Activated CD8-positive, alpha-beta T cell treated with anti-CD3 and anti-CD28 coated beads, Interleukin-2, amount 10 ng/mL, durations not matched to agents 7 days and 5 days (primary cell): Measurements from ENCODE around the gene ELL. TPM values are rescaled to one million over a fixed set of nuclear protein-coding genes. Genes with fewer than 3 reads are reported as not detected.

Experiments
- ATAC-seq: fragments of 150-1000 bp; cut with Tn5 transposase; one replicate; pipeline ENCODE4 v1.10.0; 2021; ENCODE audit warnings: moderate library complexity
- CTCF ChIA-PET: fragments of 350-600 bp; sonication (Branson Sonifier 250); formaldehyde crosslinking; loops from one replicate; lab custom pipeline; 2021; ENCODE audit warnings: antibody characterized with exemption; lab: Charles Lee
- POLR2A ChIA-PET: fragments of 350-600 bp; sonication (Branson Sonifier 250); formaldehyde crosslinking; loops from one replicate; lab custom pipeline; 2021; ENCODE audit warnings: antibody characterized with exemption; lab: Charles Lee
- DNase-seq: peaks from one replicate; pipeline ENCODE4 v3.0.0-alpha.2; 2020
- H3K27ac Mint-ChIP-seq: one replicate; pipeline ENCODE4 v1.8.0; 2021; ENCODE audit warnings: mild to moderate bottlenecking, mixed read lengths
- H3K27me3 Mint-ChIP-seq: one replicate; pipeline ENCODE4 v1.8.0; 2021; ENCODE audit warnings: low read depth, mixed read lengths
- H3K36me3 Mint-ChIP-seq: one replicate; pipeline ENCODE4 v1.8.0; 2021; ENCODE audit warnings: low read depth, mixed read lengths
- H3K4me1 Mint-ChIP-seq: one replicate; pipeline ENCODE4 v1.8.0; 2021; ENCODE audit warnings: low read depth, mixed read lengths
- H3K4me3 Mint-ChIP-seq: one replicate; pipeline ENCODE4 v1.8.0; 2021; ENCODE audit warnings: mild to moderate bottlenecking, mixed read lengths
- H3K9me3 Mint-ChIP-seq: one replicate; pipeline ENCODE4 v1.8.0; 2022; ENCODE audit warnings: mixed read lengths; ENCODE audit not compliant: insufficient read depth
- total RNA-seq, 2 experiments: library from RNA; stranded (reverse); gene quantifications; one replicate each; pipeline ENCODE4 v1.2.3, GENCODE V29; 2021

ELL gene
- total RNA-seq, 2 experiments from 2014 or later = 20.8 to 22.3 TPM

GRCh38 chr19:18503971-18504885 is 17.6 kb downstream of the ELL start:
- H3K4me1 Mint-ChIP-seq = peaks cover 94% of the 10 kb centered on the region
- POLR2A ChIA-PET = no interaction called here
- H3K27me3 Mint-ChIP-seq = no peaks in the 10 kb centered on the region
- no peak overlapping the region for H3K4me3 Mint-ChIP-seq
- H3K36me3 Mint-ChIP-seq = peaks cover 3% of the 10 kb centered on the region
- no peaks in the 10 kb centered on the region for H3K9me3 Mint-ChIP-seq
- ATAC-seq = no peak
- CTCF ChIA-PET = interaction anchor here (0.6 to 4.7 kb wide), 4 partner anchors 14 to 85 kb away, joined by 3 to 25 read pairs (median 4); no protein-coding TSS in a partner anchor
- DNase-seq = no peak
- peak overlapping the region; percentile 90 for H3K27ac Mint-ChIP-seq

GRCh38 chr19:18503337-18503970 is 18.4 kb downstream of the ELL start:
- Mint-ChIP-seq H3K36me3 (peaks cover 3% of the 10 kb centered on the region), H3K27me3 (no peaks in the 10 kb centered on the region), H3K4me1 (peaks cover 94% of the 10 kb centered on the region), H3K27ac (peak overlapping the region; percentile 2), H3K4me3 (no peak overlapping the region), H3K9me3 (no peaks in the 10 kb centered on the region)
- CTCF ChIA-PET = interaction anchor here (0.6 to 4.7 kb wide), 4 partner anchors 15 to 86 kb away, joined by 3 to 25 read pairs (median 4); no protein-coding TSS in a partner anchor
- no peak for DNase-seq
- no peak for ATAC-seq
- POLR2A ChIA-PET = no interaction called here

GRCh38 chr19:18502638-18503294 is 19.1 kb downstream of the ELL start:
- ChIA-PET POLR2A (interaction anchor here (0.8 kb wide), 1 partner anchor 85 kb away, joined by 3 read pairs; no protein-coding TSS in a partner anchor), CTCF (interaction anchor here (0.8 to 4.7 kb wide), 3 partner anchors 18 to 87 kb away, joined by 4 to 25 read pairs (median 4); no protein-coding TSS in a partner anchor)
- H3K36me3 Mint-ChIP-seq = peaks cover 1% of the 10 kb centered on the region
- H3K4me1 Mint-ChIP-seq = peaks cover 95% of the 10 kb centered on the region
- H3K9me3 Mint-ChIP-seq = no peaks in the 10 kb centered on the region
- peak overlapping the region; percentile 2 for H3K27ac Mint-ChIP-seq
- ATAC-seq (no peak), DNase-seq (no peak)
- no peaks in the 10 kb centered on the region for H3K27me3 Mint-ChIP-seq
- H3K4me3 Mint-ChIP-seq = no peak overlapping the region

GRCh38 chr19:18502246-18502637 is 19.6 kb downstream of the ELL start:
- Mint-ChIP-seq H3K9me3 (no peaks in the 10 kb centered on the region), H3K27me3 (no peaks in the 10 kb centered on the region), H3K4me1 (peaks cover 92% of the 10 kb centered on the region), H3K27ac (peak overlapping the region; percentile 35), H3K36me3 (no peaks in the 10 kb centered on the region), H3K4me3 (no peak overlapping the region)
- ATAC-seq = no peak
- CTCF ChIA-PET = interaction anchor here (1.7 to 4.7 kb wide), 2 partner anchors 18 to 87 kb away, joined by 4 to 25 read pairs; no protein-coding TSS in a partner anchor
- POLR2A ChIA-PET = interaction anchor here (0.8 kb wide), 1 partner anchor 86 kb away, joined by 3 read pairs; no protein-coding TSS in a partner anchor
- DNase-seq = no peak

GRCh38 chr19:18501832-18502231 is 20.0 kb downstream of the ELL start:
- H3K4me3 Mint-ChIP-seq = no peak overlapping the region
- peaks cover 92% of the 10 kb centered on the region for H3K4me1 Mint-ChIP-seq
- H3K36me3 Mint-ChIP-seq = no peaks in the 10 kb centered on the region
- ATAC-seq (no peak), DNase-seq (no peak)
- peak overlapping the region; percentile 35 for H3K27ac Mint-ChIP-seq
- no peaks in the 10 kb centered on the region for H3K9me3 Mint-ChIP-seq
- POLR2A ChIA-PET = interaction anchor here (0.6 to 0.8 kb wide), 2 partner anchors 15 to 86 kb away, joined by 3 read pairs; no protein-coding TSS in a partner anchor
- CTCF ChIA-PET = interaction anchor here (4.7 kb wide), 1 partner anchor 19 kb away, joined by 25 read pairs; no protein-coding TSS in a partner anchor
- H3K27me3 Mint-ChIP-seq = no peaks in the 10 kb centered on the region

GRCh38 chr19:18501351-18501750 is 20.5 kb downstream of the ELL start:
- H3K36me3 Mint-ChIP-seq = no peaks in the 10 kb centered on the region
- H3K27me3 Mint-ChIP-seq = no peaks in the 10 kb centered on the region
- no peak overlapping the region for H3K4me3 Mint-ChIP-seq
- POLR2A ChIA-PET = interaction anchor here (0.6 kb wide), 1 partner anchor 16 kb away, joined by 3 read pairs; no protein-coding TSS in a partner anchor
- ATAC-seq (no peak), DNase-seq (no peak)
- H3K27ac Mint-ChIP-seq = peak overlapping the region; percentile 35
- CTCF ChIA-PET = interaction anchor here (4.7 kb wide), 1 partner anchor 19 kb away, joined by 25 read pairs; no protein-coding TSS in a partner anchor
- H3K4me1 Mint-ChIP-seq = peaks cover 92% of the 10 kb centered on the region
- no peaks in the 10 kb centered on the region for H3K9me3 Mint-ChIP-seq

GRCh38 chr19:18500799-18501198 is 21.1 kb downstream of the ELL start:
- no peak for DNase-seq

GRCh38 chr19:18500376-18500775 is 21.5 kb downstream of the ELL start:
- Mint-ChIP-seq H3K9me3 (no peaks in the 10 kb centered on the region), H3K36me3 (no peaks in the 10 kb centered on the region), H3K4me3 (no peak overlapping the region), H3K4me1 (peaks cover 92% of the 10 kb centered on the region), H3K27me3 (no peaks in the 10 kb centered on the region), H3K27ac (peak overlapping the region; percentile 34)
- CTCF ChIA-PET = no interaction called here
- no peak for ATAC-seq
- POLR2A ChIA-PET = no interaction called here
- DNase-seq = no peak

More at GRCh38 chr19:18500799-18501198, 21.1 kb downstream of the ELL start:
- Mint-ChIP-seq H3K36me3 (no peaks in the 10 kb centered on the region), H3K27me3 (no peaks in the 10 kb centered on the region), H3K27ac (peak overlapping the region; percentile 35), H3K9me3 (no peaks in the 10 kb centered on the region), H3K4me3 (no peak overlapping the region), H3K4me1 (peaks cover 92% of the 10 kb centered on the region)
- ChIA-PET POLR2A (no interaction called here), CTCF (no interaction called here)
- ATAC-seq = no peak

GRCh38 chr19:18499055-18499775 is 22.7 kb downstream of the ELL start:
- Mint-ChIP-seq H3K27me3 (no peaks in the 10 kb centered on the region), H3K36me3 (no peaks in the 10 kb centered on the region), H3K9me3 (no peaks in the 10 kb centered on the region), H3K4me3 (no peak overlapping the region), H3K27ac (peak overlapping the region; percentile 39), H3K4me1 (peaks cover 92% of the 10 kb centered on the region)
- POLR2A ChIA-PET = interaction anchor here (0.7 to 0.8 kb wide), 2 partner anchors 13 to 39 kb away, joined by 3 to 4 read pairs; no protein-coding TSS in a partner anchor
- DNase-seq (no peak), ATAC-seq (no peak)
- CTCF ChIA-PET = interaction anchor here (0.7 to 5.8 kb wide), 8 partner anchors 8 to 348 kb away, joined by 3 to 46 read pairs (median 3); partner anchors contain the start of genes ELL, KXD1 and REX1BD

GRCh38 chr19:18496980-18497256 is 25.0 kb downstream of the ELL start:
- Mint-ChIP-seq H3K27me3 (no peaks in the 10 kb centered on the region), H3K4me1 (peaks cover 85% of the 10 kb centered on the region), H3K36me3 (no peaks in the 10 kb centered on the region), H3K9me3 (no peaks in the 10 kb centered on the region), H3K27ac (peak overlapping the region; percentile 66), H3K4me3 (no peak overlapping the region)
- DNase-seq (no peak), ATAC-seq (no peak)
- ChIA-PET POLR2A (interaction anchor here (1.1 to 1.7 kb wide), 2 partner anchors 9 to 24 kb away, joined by 4 to 15 read pairs; partner anchors contain the start of gene ELL), CTCF (interaction anchor here (1.2 to 5.8 kb wide), 7 partner anchors 10 to 92 kb away, joined by 3 to 46 read pairs (median 7); partner anchors contain the start of genes ELL and REX1BD)
